H1 (cell line): ENCODE data around the gene BACE1. TPM values are rescaled to one million over a fixed set of nuclear protein-coding genes. Genes with fewer than 3 reads are reported as not detected.

Experiments
- CTCF ChIA-PET: fragments of 300-600 bp; sonication (Branson Sonifier 250); formaldehyde crosslinking; loops from one replicate; lab custom pipeline; 2021; ENCODE audit not compliant: partially characterized antibody; lab: Charles Lee
- POLR2A ChIA-PET: fragments of 300-600 bp; sonication (Branson Sonifier 250); formaldehyde crosslinking; loops from one replicate; lab custom pipeline; 2021; ENCODE audit warnings: inconsistent platforms; ENCODE audit not compliant: partially characterized antibody; lab: Charles Lee
- DNase-seq, 2 experiments: peaks; one replicate each; pipeline versions ENCODE4 v3.0.0 to v3.0.0-alpha.2; 2010 to 2022; ENCODE audit warnings: low spot score in 2 of 2, low read depth in 1 of 2, mixed read lengths in 1 of 2
- FAIRE-seq: peaks from 2 replicates; lab custom pipeline; 2011; peaks lifted over from hg19 to GRCh38; lab: Jason Lieb, UNC
- H2AFZ ChIP-seq: 2 replicates; pipeline ENCODE4 v1.8.1; 2012; ENCODE audit warnings: low read length, inconsistent platforms
- H2AK5ac ChIP-seq: 2 replicates; pipeline ENCODE4 v1.6.1; 2013; ENCODE audit warnings: low read depth, low read length
- H2BK120ac ChIP-seq: replicated peaks from 2 replicates; pipeline ENCODE3; 2013; ENCODE audit warnings: low read depth, low read length, inconsistent platforms
- H2BK12ac ChIP-seq: 2 replicates; pipeline ENCODE4 v1.6.1; 2013; ENCODE audit warnings: low read depth, low read length
- H2BK15ac ChIP-seq: 2 replicates; pipeline ENCODE4 v1.6.1; 2013; ENCODE audit warnings: low read length
- H2BK20ac ChIP-seq: 2 replicates; pipeline ENCODE4 v1.6.1; 2013; ENCODE audit warnings: low read length
- H2BK5ac ChIP-seq: 2 replicates; pipeline ENCODE4 v1.6.1; 2013; ENCODE audit warnings: low read depth, low read length
- H3K14ac ChIP-seq: 2 replicates; pipeline ENCODE4 v1.6.1; 2013; ENCODE audit warnings: inconsistent platforms; ENCODE audit not compliant: insufficient read length
- H3K18ac ChIP-seq: 2 replicates; pipeline ENCODE4 v1.6.1; 2013; ENCODE audit warnings: low read length; ENCODE audit errors: extremely low read depth
- H3K23ac ChIP-seq: 2 replicates; pipeline ENCODE4 v1.6.1; 2013; ENCODE audit warnings: inconsistent platforms; ENCODE audit not compliant: insufficient read length
- H3K23me2 ChIP-seq: 2 replicates; pipeline ENCODE4 v1.6.1; 2013; ENCODE audit warnings: low read depth, low read length
- H3K27ac ChIP-seq: 2 replicates; pipeline ENCODE4 v1.6.1; 2011; ENCODE audit warnings: low read depth, low read length, inconsistent platforms
- H3K27me3 ChIP-seq, 4 experiments: replicated peaks in 1 of 4; 1 replicate in 1 of 4; 2 replicates in 3 of 4; pipeline versions ENCODE4 v1.6.1 to v1.8.1; 2011 to 2013; ENCODE audit warnings: low read length in 3 of 4, mild to moderate bottlenecking in 3 of 4, inconsistent platforms in 2 of 4, mixed read lengths in 2 of 4, moderate library complexity in 1 of 4; ENCODE audit not compliant: control insufficient read depth in 3 of 4, insufficient read depth in 3 of 4; ENCODE audit errors: extremely low read depth in 1 of 4
- H3K36me3 ChIP-seq, 4 experiments: 2 replicates each; pipeline versions ENCODE4 v1.6.1 to v1.8.1; 2011 to 2013; ENCODE audit warnings: mild to moderate bottlenecking in 4 of 4, low read length in 3 of 4, moderate library complexity in 2 of 4, control low read depth in 1 of 4, inconsistent platforms in 1 of 4; ENCODE audit not compliant: insufficient read depth in 4 of 4, control insufficient read depth in 2 of 4
- H3K4ac ChIP-seq: replicated peaks from 2 replicates; pipeline ENCODE3; 2013; ENCODE audit warnings: low read length, low read depth, mixed read lengths, inconsistent platforms; ENCODE audit not compliant: insufficient read length
- H3K4me1 ChIP-seq, 4 experiments: replicated peaks in 1 of 4; 1 replicate in 1 of 4; 2 replicates in 3 of 4; pipeline versions ENCODE4 v1.6.1 to v1.8.1; 2011 to 2013; ENCODE audit warnings: low read length in 3 of 4, inconsistent platforms in 2 of 4, mixed read lengths in 1 of 4; ENCODE audit not compliant: insufficient read depth in 4 of 4, control insufficient read depth in 3 of 4
- H3K4me2 ChIP-seq, 2 experiments: 2 replicates each; pipeline versions ENCODE4 v1.6.1 to v1.8.1; 2011 to 2013; ENCODE audit warnings: low read depth in 2 of 2, low read length in 2 of 2, control low read depth in 1 of 2, inconsistent platforms in 1 of 2, mild to moderate bottlenecking in 1 of 2; ENCODE audit not compliant: insufficient read depth in 1 of 2
- H3K4me3 ChIP-seq, 4 experiments: fragments of 200-600, 300-600 bp in 1 of 4; sonication (generic), shearing (Covaris generic), sonication (Bioruptor Twin) in 1 of 4; 2 replicates each; pipeline versions ENCODE4 v1.5.1 to v1.8.1; 2011 to 2016; ENCODE audit warnings: low read length in 4 of 4, low read depth in 3 of 4, control low read depth in 2 of 4, inconsistent platforms in 2 of 4, mild to moderate bottlenecking in 2 of 4, mixed read lengths in 1 of 4, moderate library complexity in 1 of 4; ENCODE audit not compliant: insufficient read depth in 2 of 4; ENCODE audit errors: extremely low read depth in 1 of 4
- H3K56ac ChIP-seq: replicated peaks from 2 replicates; pipeline ENCODE3; 2013; ENCODE audit warnings: low read depth, mild to moderate bottlenecking, mixed read lengths, low read length, inconsistent platforms; ENCODE audit not compliant: insufficient read length
- H3K79me1 ChIP-seq: 2 replicates; pipeline ENCODE4 v1.6.1; 2013; ENCODE audit warnings: low read depth, low read length, control low read depth
- H3K79me2 ChIP-seq, 2 experiments: 2 replicates each; pipeline versions ENCODE4 v1.6.1 to v1.8.1; 2012 to 2013; ENCODE audit warnings: low read length in 2 of 2, mild to moderate bottlenecking in 2 of 2, inconsistent platforms in 1 of 2; ENCODE audit not compliant: insufficient read depth in 2 of 2, control insufficient read depth in 1 of 2
- H3K9ac ChIP-seq, 4 experiments: replicated peaks in 1 of 4; 1 replicate in 1 of 4; 2 replicates in 3 of 4; pipeline versions ENCODE4 v1.6.1 to v1.8.1; 2011 to 2013; ENCODE audit warnings: low read depth in 3 of 4, low read length in 3 of 4, control low read depth in 2 of 4, mild to moderate bottlenecking in 2 of 4, moderate library complexity in 2 of 4, inconsistent platforms in 1 of 4; ENCODE audit errors: extremely low read depth in 1 of 4
- H3K9me3 ChIP-seq, 2 experiments: 2 replicates each; pipeline versions ENCODE4 v1.6.1 to v1.8.1; 2012 to 2013; ENCODE audit warnings: mild to moderate bottlenecking in 2 of 2, moderate library complexity in 2 of 2, control low read depth in 1 of 2, inconsistent platforms in 1 of 2, low read depth in 1 of 2, low read length in 1 of 2, mixed read lengths in 1 of 2; ENCODE audit not compliant: insufficient read depth in 2 of 2
- H4K20me1 ChIP-seq, 2 experiments: replicated peaks in 1 of 2; 2 replicates each; pipeline versions ENCODE3 to v1.8.1; 2011 to 2013; ENCODE audit warnings: inconsistent platforms in 2 of 2, low read length in 2 of 2, mild to moderate bottlenecking in 1 of 2; ENCODE audit not compliant: insufficient read depth in 2 of 2, control insufficient read depth in 1 of 2
- H4K5ac ChIP-seq: 2 replicates; pipeline ENCODE4 v1.6.1; 2013; ENCODE audit warnings: low read length, low read depth, mixed read lengths, inconsistent platforms; ENCODE audit not compliant: insufficient read length
- H4K8ac ChIP-seq: 2 replicates; pipeline ENCODE4 v1.8.0; 2013; ENCODE audit warnings: mild to moderate bottlenecking, moderate library complexity, low read length, inconsistent platforms; ENCODE audit not compliant: insufficient read depth; ENCODE audit errors: extremely low read depth
- H4K91ac ChIP-seq: replicated peaks from 2 replicates; pipeline ENCODE3; 2013; ENCODE audit warnings: low read length, mixed read lengths, inconsistent platforms; ENCODE audit not compliant: insufficient read length
- CEBPB ChIP-seq: IDR thresholded peaks from 2 replicates; pipeline ENCODE4 v1.6.1; 2012; ENCODE audit warnings: low read depth, low read length
- HDAC6 ChIP-seq: IDR thresholded peaks from one replicate; pipeline ENCODE4 v1.7.1; 2012; ENCODE audit warnings: low read depth, mild to moderate bottlenecking, inconsistent platforms, low read length, moderate library complexity
- JUND ChIP-seq: IDR thresholded peaks from 2 replicates; pipeline ENCODE4 v1.6.1; 2011; ENCODE audit warnings: mild to moderate bottlenecking, improper control_type of control experiment, low read length
- MAFK ChIP-seq: IDR thresholded peaks from 2 replicates; pipeline ENCODE4 v1.6.1; 2012; ENCODE audit warnings: low read depth, mild to moderate bottlenecking, improper control_type of control experiment, low read length
- MAX ChIP-seq: IDR thresholded peaks from 2 replicates; pipeline ENCODE4 v1.6.1; 2012; ENCODE audit warnings: inconsistent platforms
- PHF8 ChIP-seq: fragments of 200-600 bp; sonication (generic); conservative IDR thresholded peaks from 2 replicates; pipeline ENCODE4 v1.7.1; 2012; ENCODE audit warnings: low read depth, mild to moderate bottlenecking, inconsistent platforms, low read length, moderate library complexity
- POLR2A ChIP-seq, 2 experiments: IDR thresholded peaks; 1 replicate in 1 of 2; 2 replicates in 1 of 2; pipeline ENCODE4 v1.6.1; 2011; ENCODE audit warnings: low read depth in 2 of 2, low read length in 2 of 2, mild to moderate bottlenecking in 2 of 2; ENCODE audit errors: control extremely low read depth in 1 of 2
- SUZ12 ChIP-seq: fragments of 200-600 bp; sonication (generic); IDR thresholded peaks from 2 replicates; pipeline ENCODE4 v1.6.1; 2012; ENCODE audit warnings: mild to moderate bottlenecking, inconsistent platforms, low read length, moderate library complexity, mixed read lengths
- TBP ChIP-seq: IDR thresholded peaks from 2 replicates; pipeline ENCODE4 v1.6.1; 2011; ENCODE audit warnings: low read depth, low read length, improper control_type of control experiment
- WGBS, 2 experiments: shearing (Covaris generic) in 1 of 2; methylation state at CpG; one replicate each; pipeline versions ENCODE4 v1.1.6 to v1.1.7; 2013 to 2015; ENCODE audit warnings: low lambda C conversion rate in 2 of 2, mixed read lengths in 2 of 2, inconsistent platforms in 1 of 2, low coverage in 1 of 2, missing lambda C conversion rate in 1 of 2; ENCODE audit not compliant: insufficient replicate concordance in 2 of 2, insufficient coverage in 1 of 2, insufficient read length in 1 of 2; ENCODE audit errors: extremely low coverage in 1 of 2, missing lambda C conversion rate in 1 of 2; 5-methylcytosine and 5-hydroxymethylcytosine counted together
- polyA plus RNA-seq, 7 experiments: library from polyadenylated mRNA; depleted of rRNA in 3 of 7; stranded (reverse) in 5 of 7; unstranded in 2 of 7; fragments of >200 nt in 5 of 7; fragments of 200-250 nt in 2 of 7; gene quantifications; 1 replicate in 5 of 7; 2 replicates in 1 of 7; 4 replicates in 1 of 7; pipeline versions ENCODE4 v1.2.1 to v1.2.3, GENCODE V29; 2011 to 2013; ENCODE audit warnings: missing spikeins in 2 of 7, mixed read lengths in 2 of 7
- total RNA-seq: library from RNA; stranded (reverse); fragmentation: NEBNext Ultra II Directional; extraction: Animal tissue kit (Norgen Biotek cat#: 25700); gene quantifications from 2 replicates; pipeline ENCODE4 v1.2.1, GENCODE V29; 2021

The BACE1 gene
- total and polyA plus RNA-seq, 2 of the 8 experiments (the other 6 are each of a cell fraction or from before 2014, with no cell fraction given): 7.7 to 7.9 TPM

GRCh38 chr11:117313091-117313490 is 3.0 kb downstream of the BACE1 start:
- H3K23me2 ChIP-seq: peaks cover 10% of the 10 kb centered on the region; the same call in 1 of the 2 replicates
- H2BK5ac ChIP-seq: no peak overlapping the region
- H3K79me2 ChIP-seq: no peaks in the 10 kb centered on the region
- H3K79me1 ChIP-seq: no peaks in the 10 kb centered on the region
- peaks cover 5 to 10% (median 8%) of the 10 kb centered on the region in 4 experiments for H3K4me1 ChIP-seq
- H3K4me2 ChIP-seq: no peak overlapping the region
- no peak overlapping the region for H3K4ac ChIP-seq
- no peak overlapping the region for H2BK12ac ChIP-seq
- no peak overlapping the region for H4K5ac ChIP-seq
- no peak for DNase-seq
- ChIA-PET CTCF (no interaction called here), POLR2A (no interaction called here)
- no peak overlapping the region for H3K27ac ChIP-seq
- WGBS, 2 experiments: 97% methylated on average over 5 of the region's 5 CpGs; no CpG with 5 or more reads in 1 of the 2 experiments
- H2AK5ac ChIP-seq: no peak overlapping the region
- H4K91ac ChIP-seq: no peak overlapping the region
- no peak overlapping the region for H3K4me3 ChIP-seq
- no peaks in the 10 kb centered on the region for H3K9me3 ChIP-seq
- no peak overlapping the region for H3K23ac ChIP-seq
- H4K20me1 ChIP-seq: peaks cover 0 to 1% of the 10 kb centered on the region in 2 experiments
- no peak overlapping the region for H3K9ac ChIP-seq
- no peak overlapping the region for H4K8ac ChIP-seq
- FAIRE-seq: no peak
- no peaks in the 10 kb centered on the region for H3K36me3 ChIP-seq
- TF ChIP-seq TBP (no peak), MAX (no peak), HDAC6 (no peak), PHF8 (no peak), JUND (no peak), POLR2A (IDR thresholded peaks at IDR 0.05; ENCODE audit: control extremely low read depth in 1 of 2, low read depth in 2 of 2, low read length in 2 of 2) (no peak), SUZ12 (no peak), CEBPB (no peak), MAFK (no peak)
- H3K14ac ChIP-seq: no peak overlapping the region
- no peak overlapping the region for H3K18ac ChIP-seq
- H2BK20ac ChIP-seq: no peak overlapping the region
- H2AFZ ChIP-seq: no peak overlapping the region
- no peak overlapping the region for H2BK15ac ChIP-seq
- H2BK120ac ChIP-seq: no peak overlapping the region
- peaks cover 0 to 7% (median 2%) of the 10 kb centered on the region in 4 experiments; a peak in 5 of 7 replicates for H3K27me3 ChIP-seq
- no peak overlapping the region for H3K56ac ChIP-seq
